DLD1 (cell line): ENCODE data around the gene DMC1.
"Not testable (repeated sequence)": the region's sequence is repeated elsewhere in the genome, so short reads cannot be mapped to it uniquely, and the experiment has no call there.

Source experiments
- in situ Hi-C: cut with HindIII; loops from 2 replicates; pipeline ENCODE4 v1.10.0; 2017; ENCODE audit warnings: low sequenced_read_pairs

The DMC1 gene

GRCh38 chr22:38470179-38470578 is 99.8 kb downstream of the DMC1 start:
- in situ Hi-C loops = not testable (repeated sequence)

- in situ Hi-C loops = no loop called here
Measured at GRCh38 chr22:38469306-38469781, 100.6 kb downstream of the DMC1 start.
